ENCODE measurements around the gene CXCR6.

- TF ChIP-seq CTCF (tag by site-specific recombination; IDR thresholded peaks at IDR 0.05) (no peak), ZBTB17 (tag by site-specific recombination; IDR thresholded peaks at IDR 0.05) (no peak), ZNF768 (tag by site-specific recombination; IDR thresholded peaks at IDR 0.05) (no peak), ZNF621 (tag by site-specific recombination; IDR thresholded peaks at IDR 0.05) (no peak), ZNF426 (tag by site-specific recombination; IDR thresholded peaks at IDR 0.05) (no peak), KLF16 (tag by site-specific recombination; IDR thresholded peaks at IDR 0.05) (no peak), YY1 (tag by site-specific recombination; IDR thresholded peaks at IDR 0.05) (no peak), PBX3 (CRISPR knock-in tag; IDR thresholded peaks at IDR 0.05) (no peak), ZNF629 (tag by site-specific recombination; IDR thresholded peaks at IDR 0.05) (no peak), ZNF76 (tag by site-specific recombination; IDR thresholded peaks at IDR 0.05; ENCODE audit: borderline replicate concordance, low read depth) (no peak), SETDB1 (IDR thresholded peaks at IDR 0.05; ENCODE audit: insufficient read length, low read length) (no peak), ZBTB7A (tag by site-specific recombination; IDR thresholded peaks at IDR 0.05; ENCODE audit: low read depth) (no peak), ZNF549 (tag by site-specific recombination; IDR thresholded peaks at IDR 0.05) (no peak), ZIC2 (tag by site-specific recombination; IDR thresholded peaks at IDR 0.05) (no peak)
Measured at GRCh38 chr3:45962033-45962432, 18.8 kb downstream of the CXCR6 start.
